Dedifferentiated amniotic fluid mesenchymal stem cell (primary cell): ENCODE measurements around the gene IBSP.

Experiments used
- DNase-seq: peaks from one replicate; pipeline ENCODE4 v3.0.0-alpha.2; 2016; ENCODE audit errors: extremely low spot score

Gene IBSP

DNA sequence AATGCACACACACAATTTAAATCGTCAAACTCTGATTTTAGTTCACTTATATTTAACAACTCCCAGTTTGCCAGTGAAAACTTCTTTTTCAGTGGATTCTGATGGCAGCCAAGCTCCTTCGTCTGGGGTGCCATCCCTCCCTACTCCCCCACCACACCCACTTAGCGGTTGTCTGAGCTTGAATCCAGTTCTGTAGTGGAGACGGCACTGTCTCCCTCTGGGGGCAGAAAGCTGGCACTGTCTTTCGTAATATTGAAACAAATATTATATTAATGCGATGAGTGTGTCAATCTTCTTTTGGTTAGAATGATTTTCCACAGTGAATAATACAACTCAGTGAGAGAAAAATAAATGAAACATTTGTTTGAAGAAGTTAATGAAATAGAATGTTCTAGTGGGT is 38.9 kb downstream of the IBSP start:
- DNase-seq = no peak

DNA sequence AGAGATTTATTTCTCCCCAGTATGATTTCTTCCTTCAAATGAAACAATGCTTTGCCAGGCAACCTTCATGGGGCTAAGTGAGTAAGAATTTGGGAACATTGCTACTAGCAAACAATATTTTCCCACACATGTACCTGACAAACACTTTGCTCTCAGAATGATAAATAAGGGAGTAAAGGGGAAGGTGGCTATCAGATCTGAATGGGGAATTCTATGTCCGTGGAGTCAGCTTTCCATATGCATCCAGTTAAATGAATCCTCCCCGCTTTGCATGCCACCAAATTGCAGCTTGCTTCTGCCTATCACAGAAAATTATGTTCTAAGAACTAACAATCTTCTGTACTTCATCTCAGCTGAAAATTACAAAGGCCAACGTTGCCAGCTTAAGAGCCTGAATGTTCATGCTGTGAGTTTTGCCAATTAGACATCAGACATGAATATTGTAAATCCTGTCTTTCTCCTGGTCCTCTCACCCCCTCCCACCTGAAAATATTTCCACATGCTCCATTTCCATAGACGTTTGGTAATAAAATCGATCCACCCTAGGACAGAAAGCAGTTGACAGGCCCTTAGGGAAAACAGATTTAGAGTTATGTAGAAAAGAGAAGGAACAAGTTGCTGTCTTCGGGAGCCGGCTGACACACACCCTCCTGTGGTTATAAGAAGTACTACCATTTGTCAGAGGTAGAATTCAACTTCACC is 39.7 kb downstream of the IBSP start:
- peak; percentile 50 for DNase-seq

DNA sequence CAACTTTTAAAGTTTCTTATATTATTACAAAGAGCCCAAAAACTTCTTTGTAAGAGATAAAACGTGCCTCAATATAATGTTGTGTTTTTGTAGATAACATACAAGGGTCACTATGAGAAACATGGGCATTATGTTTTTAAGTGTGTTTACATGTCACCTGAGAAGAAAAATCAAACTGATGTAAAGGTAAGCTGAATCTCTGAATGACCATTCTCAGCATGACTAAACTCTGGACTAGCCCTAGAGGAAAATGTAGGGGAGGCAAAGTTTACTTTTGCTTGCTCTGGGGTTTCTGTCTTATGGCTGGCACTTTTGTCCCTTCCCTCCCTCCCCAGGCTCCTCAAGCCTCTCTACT is 40.2 kb downstream of the IBSP start:
- DNase-seq = no peak

DNA sequence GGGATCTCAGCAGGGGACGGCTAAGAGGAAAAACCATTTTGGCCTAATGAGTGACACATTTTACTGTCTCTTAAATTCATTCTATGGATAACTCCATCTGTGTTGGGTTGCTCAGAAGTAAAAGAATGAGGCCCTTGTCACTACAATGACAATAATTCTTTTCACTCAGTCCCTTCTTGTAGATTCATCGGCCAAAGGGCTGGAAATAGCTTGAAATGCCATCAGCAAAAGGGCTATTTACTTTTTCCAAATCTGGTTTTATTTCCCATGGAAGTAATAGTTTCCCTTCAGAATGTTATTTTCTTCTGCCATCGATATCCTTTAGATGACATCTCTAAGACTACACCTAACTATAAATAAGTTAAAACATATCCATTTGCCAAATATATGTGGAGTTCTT is 40.8 kb downstream of the IBSP start:
- DNase-seq = no peak

DNA sequence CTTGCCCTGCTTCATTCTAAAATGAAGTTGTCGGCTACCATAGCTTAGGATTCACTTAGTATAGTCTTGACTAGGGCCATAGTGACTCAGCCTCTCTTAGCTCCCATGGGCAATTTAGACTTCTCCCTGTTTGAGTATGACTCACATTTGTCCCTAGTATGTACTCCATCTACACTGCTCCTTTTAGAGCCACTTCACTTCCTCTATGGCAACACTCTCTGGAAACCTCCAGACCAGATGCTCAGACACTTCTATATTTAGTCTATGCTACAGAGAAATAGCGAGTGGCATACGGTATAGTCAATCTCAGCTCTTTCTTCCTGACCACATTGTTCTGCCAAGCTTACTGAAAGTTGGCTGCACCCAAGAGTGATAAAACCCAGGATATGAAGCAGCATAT is 44.6 kb downstream of the IBSP start:
- peak; percentile 26 for DNase-seq

DNA sequence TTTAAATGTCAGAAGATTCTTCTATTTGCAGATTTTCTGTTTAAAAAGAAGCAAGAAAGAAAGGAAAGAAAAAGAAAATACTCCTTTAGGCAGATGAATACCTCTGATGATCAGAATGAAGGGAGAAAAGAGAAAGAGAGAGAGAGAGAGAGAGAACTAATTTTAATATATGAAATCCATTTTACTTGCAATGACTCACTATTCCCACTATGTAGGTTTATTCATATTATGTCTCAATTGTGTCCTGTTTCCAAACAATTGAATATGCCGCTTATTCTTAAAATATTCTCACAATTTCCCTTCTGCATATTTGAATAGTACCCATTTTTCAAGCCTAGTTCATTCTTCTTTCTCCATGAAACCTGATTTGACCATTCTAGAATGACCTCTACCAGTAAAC is 45.1 kb downstream of the IBSP start:
- DNase-seq = no peak

DNA sequence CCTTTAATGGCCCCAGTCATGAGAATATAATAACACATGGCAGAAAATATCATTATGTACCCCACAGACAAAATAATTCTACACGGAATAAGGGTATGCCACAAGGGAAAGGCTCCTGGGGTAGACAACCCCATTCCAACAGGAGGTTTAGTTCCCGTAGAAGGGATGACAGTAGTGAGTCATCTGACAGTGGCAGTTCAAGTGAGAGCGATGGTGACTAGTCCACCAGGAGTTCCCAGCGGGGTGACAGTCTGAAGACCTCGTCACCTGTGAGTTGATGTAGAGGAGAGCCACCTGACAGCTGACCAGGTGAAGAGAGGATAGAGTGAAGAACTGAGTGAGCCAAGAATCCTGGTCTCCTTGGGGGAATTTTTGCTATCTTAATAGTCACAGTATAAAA is 46.9 kb downstream of the IBSP start:
- no peak for DNase-seq

DNA sequence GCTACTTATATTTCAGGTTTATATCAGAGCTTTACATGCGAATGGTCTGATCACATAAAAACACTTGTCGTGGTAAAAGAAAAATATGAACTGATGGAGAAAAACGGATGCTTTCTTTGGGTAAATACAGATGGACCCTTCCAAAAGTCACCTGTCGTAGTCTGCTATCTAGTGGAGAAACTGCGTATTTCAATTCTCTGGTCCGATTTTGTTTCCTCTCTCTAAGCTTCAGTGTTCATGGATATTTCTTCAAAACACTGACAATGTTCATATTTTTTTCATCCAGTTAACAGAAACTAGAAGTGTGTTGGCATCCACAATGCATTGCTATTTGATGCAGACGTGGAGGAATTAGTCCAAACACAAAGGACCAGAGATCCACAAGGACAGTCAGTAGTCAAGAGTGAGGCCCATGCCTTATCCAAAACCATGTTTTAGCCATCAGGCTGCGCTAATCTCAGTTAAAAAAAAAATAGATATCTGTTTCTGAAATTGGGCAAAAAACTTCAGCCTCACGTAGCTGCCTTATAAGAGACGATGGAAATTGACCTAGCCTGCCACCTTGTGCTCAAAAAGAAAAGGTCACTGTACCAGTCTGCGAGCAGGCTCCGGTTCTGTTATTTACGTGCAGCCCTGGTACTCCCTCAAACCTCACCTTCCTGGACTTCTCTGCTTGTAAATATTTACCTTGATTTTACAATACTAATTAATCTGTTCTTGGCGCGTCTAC is 49.4 kb downstream of the IBSP start:
- peak; percentile 56 for DNase-seq

DNA sequence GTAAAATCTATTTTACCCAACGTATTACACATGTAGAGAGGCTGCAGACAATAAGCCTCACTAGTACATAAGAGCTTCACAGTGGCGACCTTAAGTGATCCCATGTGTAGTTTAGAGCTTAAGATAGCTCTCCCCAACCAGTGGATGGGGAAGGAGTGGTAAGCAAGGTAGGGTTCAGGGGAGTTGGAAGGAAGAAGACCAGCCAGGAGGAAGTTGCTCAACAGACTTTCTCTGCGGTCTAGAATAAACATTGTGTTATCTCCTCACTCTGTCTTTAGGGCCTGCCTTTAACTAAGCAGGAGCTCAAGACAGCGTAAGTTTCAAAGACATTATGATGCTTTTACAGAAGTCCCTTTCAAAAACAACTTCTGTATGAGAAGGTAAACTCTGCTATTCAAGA is 50.3 kb downstream of the IBSP start:
- DNase-seq = no peak

DNA sequence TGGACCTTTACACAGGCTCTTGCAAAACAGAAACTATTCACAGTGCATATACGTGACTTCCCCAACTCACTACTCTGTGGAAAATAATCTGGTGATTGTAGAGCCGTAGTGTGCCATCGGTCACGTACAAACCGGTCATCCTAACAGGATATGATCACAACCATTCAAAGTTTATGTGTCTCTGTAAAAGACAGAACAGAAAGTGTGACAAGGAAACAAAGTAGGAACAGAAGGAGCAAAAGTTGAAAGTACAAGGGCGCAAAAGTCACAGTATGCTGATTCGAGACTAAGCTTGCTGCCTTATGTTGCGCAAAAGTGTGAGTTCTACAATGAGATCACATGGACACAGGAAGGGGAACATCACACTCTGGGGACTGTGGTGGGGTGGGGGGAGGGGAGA is 52.0 kb downstream of the IBSP start:
- no peak for DNase-seq

DNA sequence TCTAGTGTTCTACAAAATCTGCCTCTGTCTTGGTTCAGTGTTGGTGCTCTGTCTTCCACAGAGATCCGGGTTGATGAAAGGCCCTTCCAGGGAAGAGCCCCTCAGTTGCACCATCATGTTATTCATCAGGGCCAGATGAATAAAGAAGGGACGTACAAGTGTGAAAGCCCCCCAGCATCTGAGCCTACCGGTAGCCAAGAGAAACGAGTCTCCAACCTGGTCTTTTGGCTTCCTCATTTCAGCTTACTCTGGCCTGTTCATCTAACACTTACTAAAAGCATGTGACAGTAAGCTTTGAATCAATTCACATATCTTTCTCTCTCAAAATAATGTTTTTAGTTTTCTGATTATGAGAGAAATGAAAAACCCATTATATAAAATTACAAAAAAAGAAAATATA is 52.6 kb downstream of the IBSP start:
- no peak for DNase-seq

DNA sequence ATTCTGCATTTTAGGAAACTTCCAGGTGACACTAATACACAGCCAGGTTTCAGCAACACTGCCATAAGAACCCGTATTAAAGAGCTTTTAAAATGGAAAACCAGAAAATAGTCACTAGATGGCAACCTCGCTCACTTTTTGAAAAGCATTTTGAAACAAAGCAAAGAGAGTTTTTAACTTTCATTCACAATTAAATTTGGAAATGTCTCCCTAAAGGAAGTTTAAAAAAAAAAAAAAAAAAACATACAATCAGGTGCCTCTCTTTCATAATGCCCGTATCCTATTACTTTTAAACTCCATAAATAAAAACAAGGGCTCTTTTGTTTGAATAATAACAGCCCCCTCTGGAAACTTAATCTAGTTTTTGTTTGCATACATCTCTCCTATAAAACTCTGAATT is 53.8 kb downstream of the IBSP start:
- peak; percentile 50 for DNase-seq

DNA sequence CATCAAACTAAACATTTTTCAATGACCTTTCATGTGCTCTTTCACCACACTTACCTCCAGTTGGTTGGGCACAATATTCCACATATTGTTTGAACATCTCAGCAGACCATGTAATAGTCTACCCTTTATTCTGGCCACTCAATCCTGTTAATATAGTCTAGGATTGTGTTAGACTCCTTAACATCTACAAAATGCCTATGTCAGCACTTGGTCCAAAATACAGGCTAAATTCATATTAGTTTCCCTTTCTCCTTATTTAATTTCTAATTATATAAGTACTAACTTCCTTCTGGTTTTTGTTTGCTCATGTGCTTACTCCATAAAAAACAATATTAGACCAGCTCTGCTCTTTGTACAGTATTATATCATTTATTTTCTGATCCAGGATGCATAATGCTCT is 54.5 kb downstream of the IBSP start:
- DNase-seq = no peak

DNA sequence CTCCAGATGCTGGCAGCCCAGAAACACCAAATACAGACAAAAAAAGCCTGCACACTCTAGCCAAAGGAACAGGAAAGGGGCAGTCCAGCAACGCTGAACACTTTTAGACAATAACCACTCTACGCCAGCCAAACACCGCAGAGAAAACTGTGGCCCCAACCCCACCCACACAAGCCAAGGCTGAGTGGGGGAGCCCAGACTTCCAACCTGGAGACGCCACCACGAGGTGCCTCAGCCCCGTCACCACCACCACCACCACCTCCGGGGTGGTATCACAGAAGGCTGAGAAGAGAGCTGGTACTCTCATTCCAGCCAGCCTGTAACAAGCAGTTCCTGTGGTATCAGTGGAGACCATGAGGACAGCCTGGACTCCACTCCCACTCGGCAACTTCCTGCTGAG is 56.2 kb downstream of the IBSP start:
- DNase-seq = no peak

DNA sequence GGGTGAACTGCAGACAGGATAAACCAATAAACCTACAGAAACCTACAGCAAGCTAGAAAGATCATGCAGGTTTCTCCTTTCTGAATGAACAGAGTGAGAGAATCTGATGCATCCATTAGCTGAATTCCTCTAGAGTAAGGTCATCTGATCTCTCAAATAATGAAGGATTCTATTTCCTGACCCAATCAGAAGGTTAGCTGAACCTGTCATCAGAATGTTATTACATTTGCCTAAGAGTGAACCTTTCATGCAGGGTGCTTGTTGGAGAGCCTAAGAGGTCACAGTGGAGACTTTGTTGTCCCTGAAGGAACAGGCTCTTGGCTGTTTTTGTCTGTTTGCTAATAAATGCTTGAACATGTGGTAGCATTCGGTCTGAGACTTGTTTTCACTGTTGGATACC is 57.5 kb downstream of the IBSP start:
- DNase-seq = no peak

DNA sequence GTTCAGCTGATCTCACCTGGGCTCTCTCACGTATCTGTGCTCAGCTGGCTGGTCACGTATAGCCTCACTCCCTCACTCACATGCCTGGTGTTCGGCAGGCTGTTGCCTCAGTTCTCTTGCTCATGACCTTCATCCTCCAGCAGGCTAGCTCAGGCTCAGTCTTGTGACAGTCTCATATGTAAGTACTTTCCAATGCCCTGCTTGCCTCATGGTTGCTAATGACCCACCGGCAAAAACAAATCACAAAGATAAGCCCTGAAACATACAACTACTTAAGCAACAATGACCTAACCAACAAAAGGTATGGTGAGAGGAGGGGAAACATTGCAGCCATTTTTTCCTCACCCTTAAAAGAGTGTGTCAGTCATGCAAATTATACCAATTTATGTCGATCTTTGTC is 58.4 kb downstream of the IBSP start:
- no peak for DNase-seq
